H1 (cell line): ENCODE data around the gene ACTG2. TPM values are rescaled to one million over a fixed set of nuclear protein-coding genes. Genes with fewer than 3 reads are reported as not detected.

ENCODE experiments used
- PHF8 ChIP-seq: fragments of 200-600 bp; sonication (generic); conservative IDR thresholded peaks from 2 replicates; pipeline ENCODE4 v1.7.1; 2012; ENCODE audit warnings: low read depth, mild to moderate bottlenecking, inconsistent platforms, low read length, moderate library complexity
- POU5F1 ChIP-seq: IDR thresholded peaks from 2 replicates; pipeline ENCODE4 v1.6.1; 2011; ENCODE audit warnings: low read depth, mild to moderate bottlenecking, low read length, moderate library complexity
- TAF7 ChIP-seq: optimal IDR thresholded peaks from 2 replicates; pipeline ENCODE3; 2011; ENCODE audit warnings: low read depth, mild to moderate bottlenecking, inconsistent platforms, low read length, moderate library complexity, borderline replicate concordance
- ZNF274 ChIP-seq: IDR thresholded peaks from 2 replicates; pipeline ENCODE4 v1.7.0; 2012; ENCODE audit warnings: low read length, borderline replicate concordance; ENCODE audit errors: extremely low read depth
- polyA plus RNA-seq, 7 experiments: library from polyadenylated mRNA; depleted of rRNA in 3 of 7; stranded (reverse) in 5 of 7; unstranded in 2 of 7; fragments of >200 nt in 5 of 7; fragments of 200-250 nt in 2 of 7; gene quantifications; 1 replicate in 5 of 7; 2 replicates in 1 of 7; 4 replicates in 1 of 7; pipeline versions ENCODE4 v1.2.1 to v1.2.3, GENCODE V29; 2011 to 2013; ENCODE audit warnings: missing spikeins in 2 of 7, mixed read lengths in 2 of 7
- total RNA-seq: library from RNA; stranded (reverse); fragmentation: NEBNext Ultra II Directional; extraction: Animal tissue kit (Norgen Biotek cat#: 25700); gene quantifications from 2 replicates; pipeline ENCODE4 v1.2.1, GENCODE V29; 2021

Gene ACTG2
- total and polyA plus RNA-seq, 2 of the 8 experiments (the other 6 are each of a cell fraction or from before 2014, with no cell fraction given): 6.2 to 13.7 TPM

DNA sequence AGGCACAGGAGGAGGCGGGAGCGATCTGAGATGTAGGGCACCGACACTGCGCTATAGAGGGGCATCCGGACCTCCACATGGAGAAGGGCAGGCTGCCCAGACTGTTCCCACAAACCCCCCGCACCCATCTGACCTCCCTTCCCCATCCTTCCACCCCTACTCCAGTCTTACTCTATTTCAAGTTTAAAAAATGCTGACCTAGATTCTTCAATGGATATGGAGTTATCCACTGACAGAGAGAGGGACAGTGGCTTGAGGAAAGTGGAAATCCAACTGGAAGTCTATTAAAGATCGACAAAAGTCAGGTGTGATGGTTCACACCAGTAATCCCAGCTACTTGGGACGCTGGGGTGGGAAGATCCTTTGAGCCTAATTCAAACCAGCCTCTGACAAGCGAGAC, 28.8 kb downstream of the ACTG2 start (continued):
- TF ChIP-seq PHF8: no peak
- no peak for TF ChIP-seq TAF7
- TF ChIP-seq POU5F1: no peak
- no peak for TF ChIP-seq ZNF274
